Hepatocyte (in vitro differentiated cells): ENCODE results near the gene SORCS2. TPM values are rescaled to one million over a fixed set of nuclear protein-coding genes. Genes with fewer than 3 reads are reported as not detected.

Experiments
- DNase-seq: peaks from one replicate; pipeline ENCODE4 v3.0.0-alpha.2; 2016; ENCODE audit warnings: low spot score
- H2AFZ ChIP-seq: fragments of 200-600 bp; sonication (generic); 2 replicates; pipeline ENCODE4 v1.6.0; 2016; ENCODE audit warnings: antibody characterized with exemption, mild to moderate bottlenecking
- H3K27ac ChIP-seq: fragments of 200-600 bp; sonication (generic); 2 replicates; pipeline ENCODE4 v1.5.1; 2016; ENCODE audit warnings: mild to moderate bottlenecking
- H3K27me3 ChIP-seq: fragments of 200-600 bp; sonication (generic); 2 replicates; pipeline ENCODE4 v1.6.1; 2016
- H3K36me3 ChIP-seq: fragments of 200-600 bp; sonication (generic); replicated peaks from 2 replicates; pipeline ENCODE4 v1.5.1; 2016; ENCODE audit warnings: low read depth; ENCODE audit not compliant: insufficient read depth
- H3K4me1 ChIP-seq: fragments of 200-600 bp; sonication (generic); 2 replicates; pipeline ENCODE4 v1.5.1; 2016; ENCODE audit warnings: mild to moderate bottlenecking, moderate library complexity; ENCODE audit not compliant: insufficient read depth
- H3K4me2 ChIP-seq: fragments of 200-600 bp; sonication (generic); 2 replicates; pipeline ENCODE4 v1.6.0; 2016
- H3K4me3 ChIP-seq: fragments of 200-600 bp; sonication (generic); 2 replicates; pipeline ENCODE4 v1.5.1; 2016; ENCODE audit warnings: mild to moderate bottlenecking
- H3K79me2 ChIP-seq: fragments of 200-600 bp; sonication (generic); 2 replicates; pipeline ENCODE4 v1.6.0; 2017; ENCODE audit warnings: mild to moderate bottlenecking
- H3K9me2 ChIP-seq: fragments of 200-600 bp; sonication (generic); replicated peaks from 2 replicates; pipeline ENCODE4 v1.6.0; 2017; ENCODE audit warnings: mild to moderate bottlenecking; ENCODE audit not compliant: insufficient read depth
- H3K9me3 ChIP-seq: fragments of 200-600 bp; sonication (generic); 2 replicates; pipeline ENCODE4 v1.5.1; 2016; ENCODE audit warnings: low read depth, mild to moderate bottlenecking
- H4K20me1 ChIP-seq: fragments of 200-600 bp; sonication (generic); 2 replicates; pipeline ENCODE4 v1.6.0; 2016; ENCODE audit warnings: mild to moderate bottlenecking; ENCODE audit not compliant: insufficient read depth, poor library complexity, severe bottlenecking
- CTCF ChIP-seq: fragments of 200-600 bp; sonication (generic); IDR thresholded peaks from 2 replicates; pipeline ENCODE4 v1.5.1; 2016; ENCODE audit warnings: antibody characterized with exemption, mild to moderate bottlenecking; ENCODE audit not compliant: poor library complexity
- EZH2 ChIP-seq: fragments of 200-600 bp; sonication (generic); IDR thresholded peaks from 2 replicates; pipeline ENCODE4 v1.6.1; 2016; ENCODE audit warnings: antibody characterized with exemption, mild to moderate bottlenecking, borderline replicate concordance
- EZH2phosphoT487 ChIP-seq: fragments of 200-600 bp; sonication (generic); IDR thresholded peaks from one replicate; pipeline ENCODE4 v1.6.1; 2018; ENCODE audit warnings: antibody characterized with exemption, mild to moderate bottlenecking, low read depth, moderate library complexity; ENCODE audit not compliant: unreplicated experiment, severe bottlenecking
- WGBS: methylation state at CpG from one replicate; pipeline ENCODE4 v1.1.6; 2016; ENCODE audit warnings: low lambda C conversion rate; ENCODE audit errors: missing lambda C conversion rate; 5-methylcytosine and 5-hydroxymethylcytosine counted together
- polyA plus RNA-seq: library from polyadenylated mRNA; unstranded; fragments of >200 nt; fragmentation: Nextera tagmentation; extraction: Ambion mirVana; gene quantifications from 2 replicates; pipeline ENCODE4 v1.2.1, GENCODE V29; 2016
- total RNA-seq: library from RNA; depleted of rRNA; stranded (reverse); fragments of >200 nt; gene quantifications from 2 replicates; pipeline ENCODE4 v1.2.3, GENCODE V29; 2014

Gene SORCS2
- total and polyA plus RNA-seq, 2 experiments from 2014 or later, result 1.6 to 4.8 TPM

GRCh38 chr4:7630568-7631287, 438.4 kb downstream of the SORCS2 start:
- Histone ChIP-seq H3K27ac (no peak overlapping the region), H3K9me2 (no peaks in the 10 kb centered on the region), H3K4me3 (no peak overlapping the region), H3K9me3 (no peaks in the 10 kb centered on the region), H3K27me3 (peaks cover 3% of the 10 kb centered on the region), H4K20me1 (no peaks in the 10 kb centered on the region), H3K4me1 (no peaks in the 10 kb centered on the region), H3K79me2 (no peaks in the 10 kb centered on the region), H3K4me2 (no peak overlapping the region), H3K36me3 (no peaks in the 10 kb centered on the region), H2AFZ (no peak overlapping the region)
- TF ChIP-seq EZH2phosphoT487 (no peak), EZH2 (no peak), CTCF (no peak)
- DNase-seq, result peak; percentile 46
- WGBS, result 77% methylated on average over 17 of the region's 17 CpGs

- Histone ChIP-seq H3K27ac (no peak overlapping the region), H2AFZ (no peak overlapping the region), H3K36me3 (no peaks in the 10 kb centered on the region), H3K27me3 (peaks cover 3% of the 10 kb centered on the region), H3K9me2 (no peaks in the 10 kb centered on the region), H3K4me1 (no peaks in the 10 kb centered on the region), H3K4me2 (no peak overlapping the region), H3K9me3 (no peaks in the 10 kb centered on the region), H4K20me1 (no peaks in the 10 kb centered on the region), H3K79me2 (no peaks in the 10 kb centered on the region), H3K4me3 (no peak overlapping the region)
- TF ChIP-seq EZH2phosphoT487, result no peak
- 72% methylated on average over 10 of the region's 10 CpGs for WGBS
- no peak for DNase-seq
Measured at GRCh38 chr4:7631288-7632014, 439.1 kb downstream of the SORCS2 start.

- H3K9me2 ChIP-seq, result no peaks in the 10 kb centered on the region
- no peaks in the 10 kb centered on the region for H3K4me1 ChIP-seq
- H3K36me3 ChIP-seq, result no peaks in the 10 kb centered on the region
- DNase-seq, result no peak
- no peak overlapping the region for H3K4me3 ChIP-seq
- no peak overlapping the region for H3K4me2 ChIP-seq
- H3K27ac ChIP-seq, result no peak overlapping the region
- TF ChIP-seq EZH2phosphoT487 (no peak), EZH2 (no peak), CTCF (no peak)
- no peak overlapping the region for H2AFZ ChIP-seq
- no peaks in the 10 kb centered on the region for H4K20me1 ChIP-seq
- H3K27me3 ChIP-seq, result peaks cover 3% of the 10 kb centered on the region
- no peaks in the 10 kb centered on the region for H3K79me2 ChIP-seq
- 75% methylated on average over 12 of the region's 12 CpGs for WGBS
- no peaks in the 10 kb centered on the region for H3K9me3 ChIP-seq
Measured at GRCh38 chr4:7632341-7632740, 440.0 kb downstream of the SORCS2 start.

DNA sequence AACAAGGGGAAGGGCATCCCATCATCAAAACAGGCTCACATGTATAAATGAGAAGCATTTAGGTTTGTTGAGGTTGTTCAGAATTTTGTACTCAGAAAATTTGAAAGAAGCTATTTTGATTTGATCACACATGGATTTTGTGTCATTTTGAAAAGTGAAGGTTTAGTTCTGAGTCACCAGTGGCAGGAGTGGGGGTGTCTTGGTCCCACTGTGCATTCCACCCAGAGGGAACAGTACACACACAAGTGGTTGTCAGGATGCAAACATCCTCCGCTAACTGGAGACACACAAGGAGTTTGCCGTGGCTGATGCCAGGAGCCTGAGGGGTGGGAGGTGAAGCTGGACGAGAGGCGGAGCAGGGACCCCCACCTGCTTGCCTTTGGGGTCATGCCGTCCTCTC, 440.6 kb downstream of the SORCS2 start:
- WGBS, result 82% methylated on average over 5 of the region's 5 CpGs
- H2AFZ ChIP-seq, result no peak overlapping the region
- no peaks in the 10 kb centered on the region for H3K36me3 ChIP-seq
- no peaks in the 10 kb centered on the region for H3K79me2 ChIP-seq
- no peaks in the 10 kb centered on the region for H3K9me3 ChIP-seq
- H3K27me3 ChIP-seq, result peaks cover 3% of the 10 kb centered on the region
- DNase-seq, result no peak
- no peaks in the 10 kb centered on the region for H4K20me1 ChIP-seq
- H3K4me1 ChIP-seq, result no peaks in the 10 kb centered on the region
- no peak overlapping the region for H3K4me2 ChIP-seq
- no peaks in the 10 kb centered on the region for H3K9me2 ChIP-seq
- H3K27ac ChIP-seq, result no peak overlapping the region
- H3K4me3 ChIP-seq, result no peak overlapping the region
- TF ChIP-seq EZH2phosphoT487, result no peak
- TF ChIP-seq EZH2, result no peak
- TF ChIP-seq CTCF, result no peak
